Mesendoderm (in vitro differentiated cells): Measurements from ENCODE around the gene PTPN3.

ENCODE experiments used
- DNase-seq: peaks from one replicate; pipeline ENCODE4 v3.0.0; 2013
- H2AK5ac ChIP-seq: 2 replicates; pipeline ENCODE4 v1.6.1; 2013; ENCODE audit warnings: low read length, inconsistent platforms
- H2BK120ac ChIP-seq: 2 replicates; pipeline ENCODE4 v1.6.1; 2013; ENCODE audit warnings: low read depth, mild to moderate bottlenecking, low read length, moderate library complexity, mixed read lengths
- H2BK15ac ChIP-seq: replicated peaks from 2 replicates; pipeline ENCODE4 v1.6.1; 2013; ENCODE audit warnings: low read depth, mild to moderate bottlenecking, moderate library complexity
- H2BK5ac ChIP-seq: 2 replicates; pipeline ENCODE4 v1.6.1; 2013; ENCODE audit warnings: low read length, inconsistent platforms
- H3K18ac ChIP-seq: 2 replicates; pipeline ENCODE4 v1.6.1; 2013; ENCODE audit warnings: mild to moderate bottlenecking, low read length, mixed read lengths
- H3K23ac ChIP-seq: one replicate; pipeline ENCODE4 v1.6.1; 2013; ENCODE audit warnings: low read length
- H3K27ac ChIP-seq: 2 replicates; pipeline ENCODE4 v1.5.1; 2013; ENCODE audit warnings: low read depth, mild to moderate bottlenecking, inconsistent platforms, low read length, moderate library complexity
- H3K27me3 ChIP-seq: 2 replicates; pipeline ENCODE4 v1.6.1; 2013; ENCODE audit warnings: low read length, control low read depth, mild to moderate bottlenecking, inconsistent platforms; ENCODE audit not compliant: insufficient read depth, poor library complexity
- H3K36me3 ChIP-seq: 2 replicates; pipeline ENCODE4 v1.6.1; 2013; ENCODE audit warnings: low read length, inconsistent platforms; ENCODE audit not compliant: control insufficient read depth, insufficient read depth
- H3K4ac ChIP-seq: one replicate; pipeline ENCODE4 v1.6.1; 2013; ENCODE audit warnings: low read depth, mild to moderate bottlenecking, low read length, moderate library complexity
- H3K4me1 ChIP-seq: 2 replicates; pipeline ENCODE4 v1.6.1; 2013; ENCODE audit warnings: low read depth, low read length, inconsistent platforms; ENCODE audit not compliant: control insufficient read depth
- H3K4me2 ChIP-seq: 2 replicates; pipeline ENCODE4 v1.6.1; 2013; ENCODE audit warnings: low read length
- H3K4me3 ChIP-seq: 2 replicates; pipeline ENCODE4 v1.5.1; 2013; ENCODE audit warnings: mild to moderate bottlenecking, low read length
- H3K56ac ChIP-seq: one replicate; pipeline ENCODE4 v1.6.1; 2013; ENCODE audit warnings: low read length
- H3K79me1 ChIP-seq: 2 replicates; pipeline ENCODE4 v1.6.1; 2013; ENCODE audit warnings: low read length, inconsistent platforms
- H3K79me2 ChIP-seq: 2 replicates; pipeline ENCODE4 v1.6.1; 2013; ENCODE audit warnings: mild to moderate bottlenecking, low read length; ENCODE audit not compliant: control insufficient read depth, insufficient read depth
- H3K9ac ChIP-seq: 2 replicates; pipeline ENCODE4 v1.6.1; 2013; ENCODE audit warnings: low read length, inconsistent platforms
- H4K5ac ChIP-seq: one replicate; pipeline ENCODE4 v1.6.1; 2013; ENCODE audit warnings: low read length
- H4K8ac ChIP-seq: one replicate; pipeline ENCODE4 v1.6.1; 2013; ENCODE audit warnings: low read depth, mild to moderate bottlenecking, control low read depth, low read length, moderate library complexity
- WGBS: extraction: QIAGEN DNeasy Blood & Tissue Kit; methylation state at CpG from one replicate; pipeline ENCODE4 v1.1.7; 2013; ENCODE audit warnings: low lambda C conversion rate, missing lambda C conversion rate; ENCODE audit not compliant: insufficient coverage; ENCODE audit errors: extremely low coverage; 5-methylcytosine and 5-hydroxymethylcytosine counted together

Gene PTPN3

DNA sequence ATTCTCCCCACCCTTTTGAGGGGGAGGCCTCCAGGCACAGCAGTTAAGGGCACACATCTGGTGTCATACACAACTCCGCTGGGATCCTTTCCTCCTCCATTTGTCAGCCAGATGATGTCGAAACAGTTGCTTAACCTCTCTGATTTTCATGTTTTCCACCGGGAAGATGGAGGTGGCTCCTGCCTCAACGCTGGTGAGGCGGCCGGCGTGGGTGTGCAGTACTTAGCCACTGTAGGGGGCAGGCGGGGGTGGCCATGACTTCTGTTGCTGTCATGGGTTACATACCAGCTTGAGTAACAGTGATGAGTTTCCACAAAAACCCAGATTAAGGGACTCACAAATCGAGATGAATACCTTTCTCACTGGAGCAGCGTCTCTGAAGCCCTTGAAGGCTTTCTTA, 114.2 kb downstream of the PTPN3 start:
- Histone ChIP-seq H3K79me1 (no peaks in the 10 kb centered on the region), H3K4me3 (no peak overlapping the region), H2BK15ac (no peak overlapping the region), H4K5ac (no peak overlapping the region), H3K4me1 (no peaks in the 10 kb centered on the region), H2AK5ac (no peak overlapping the region), H2BK5ac (no peak overlapping the region), H3K36me3 (no peaks in the 10 kb centered on the region), H3K4me2 (no peak overlapping the region), H3K79me2 (no peaks in the 10 kb centered on the region), H3K4ac (no peak overlapping the region), H3K9ac (no peak overlapping the region), H3K23ac (no peak overlapping the region), H3K27me3 (no peaks in the 10 kb centered on the region), H3K27ac (no peak overlapping the region), H3K18ac (no peak overlapping the region), H4K8ac (no peak overlapping the region), H3K56ac (no peak overlapping the region), H2BK120ac (no peak overlapping the region)
- DNase-seq = no peak
- WGBS = no CpG with 5 or more reads among the region's 10 CpGs

DNA sequence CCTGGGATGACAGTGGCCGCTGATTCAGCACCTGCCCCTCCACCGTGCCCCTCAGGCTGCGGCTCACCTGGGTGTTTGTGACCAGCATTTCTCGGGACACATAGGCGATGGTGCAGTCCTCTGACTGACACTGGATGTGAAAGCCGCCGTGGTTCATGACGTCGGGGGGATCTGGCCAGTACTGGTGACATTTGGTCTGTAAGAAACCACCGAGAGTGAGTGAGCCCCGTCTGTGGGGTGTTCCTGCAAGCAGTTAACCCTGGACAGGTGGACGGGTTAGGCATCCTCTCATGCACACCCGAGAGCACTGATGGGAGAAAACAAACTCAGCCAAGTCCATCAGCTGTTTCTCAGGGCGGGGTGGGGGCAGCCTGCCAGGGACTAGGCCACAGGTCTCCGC, 114.8 kb downstream of the PTPN3 start:
- WGBS = no CpG with 5 or more reads among the region's 15 CpGs

DNA sequence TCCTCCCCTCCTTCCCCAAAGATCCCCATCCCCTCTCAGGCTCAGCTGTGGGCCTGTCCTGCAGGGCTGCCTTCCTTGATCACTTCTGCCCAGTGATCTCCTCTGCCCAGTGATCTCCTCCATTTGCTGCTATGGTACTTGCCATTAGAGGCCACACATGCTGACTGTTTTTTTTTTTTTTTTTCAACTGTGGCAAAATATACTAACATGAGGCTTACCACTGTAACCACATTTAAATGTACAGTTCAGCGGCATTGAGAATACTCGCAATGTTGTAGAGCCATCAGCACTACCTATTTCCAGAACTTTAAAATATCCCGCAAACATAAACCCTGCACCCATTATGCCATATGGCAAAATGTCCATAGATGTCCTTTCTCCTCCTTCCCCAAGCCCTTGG, 115.5 kb downstream of the PTPN3 start:
- H3K36me3 ChIP-seq = no peaks in the 10 kb centered on the region
- H2BK15ac ChIP-seq = no peak overlapping the region
- no CpG with 5 or more reads among the region's 3 CpGs for WGBS
- H3K79me2 ChIP-seq = no peaks in the 10 kb centered on the region
- no peaks in the 10 kb centered on the region for H3K4me1 ChIP-seq
- H3K23ac ChIP-seq = no peak overlapping the region
- H2BK5ac ChIP-seq = no peak overlapping the region
- H3K9ac ChIP-seq = no peak overlapping the region
- no peak for DNase-seq
- H3K27me3 ChIP-seq = no peaks in the 10 kb centered on the region
- no peak overlapping the region for H3K27ac ChIP-seq
- no peak overlapping the region for H3K4ac ChIP-seq
- H2BK120ac ChIP-seq = no peak overlapping the region
- no peak overlapping the region for H3K4me3 ChIP-seq
- H4K8ac ChIP-seq = no peak overlapping the region
- no peaks in the 10 kb centered on the region for H3K79me1 ChIP-seq
- H3K18ac ChIP-seq = no peak overlapping the region
- no peak overlapping the region for H3K56ac ChIP-seq
- no peak overlapping the region for H4K5ac ChIP-seq
- no peak overlapping the region for H3K4me2 ChIP-seq
- H2AK5ac ChIP-seq = no peak overlapping the region

More for the DNA sequence above, 114.8 kb downstream of the PTPN3 start:
- Histone ChIP-seq H3K4me1 (no peaks in the 10 kb centered on the region), H3K36me3 (no peaks in the 10 kb centered on the region), H2BK120ac (no peak overlapping the region), H3K27ac (no peak overlapping the region), H2AK5ac (no peak overlapping the region), H2BK5ac (no peak overlapping the region), H3K4ac (no peak overlapping the region), H3K79me1 (no peaks in the 10 kb centered on the region), H3K18ac (no peak overlapping the region), H4K5ac (no peak overlapping the region), H2BK15ac (no peak overlapping the region), H3K27me3 (no peaks in the 10 kb centered on the region), H3K23ac (no peak overlapping the region), H4K8ac (no peak overlapping the region), H3K9ac (no peak overlapping the region), H3K79me2 (no peaks in the 10 kb centered on the region), H3K4me3 (no peak overlapping the region), H3K56ac (no peak overlapping the region), H3K4me2 (no peak overlapping the region)
- DNase-seq = no peak

DNA sequence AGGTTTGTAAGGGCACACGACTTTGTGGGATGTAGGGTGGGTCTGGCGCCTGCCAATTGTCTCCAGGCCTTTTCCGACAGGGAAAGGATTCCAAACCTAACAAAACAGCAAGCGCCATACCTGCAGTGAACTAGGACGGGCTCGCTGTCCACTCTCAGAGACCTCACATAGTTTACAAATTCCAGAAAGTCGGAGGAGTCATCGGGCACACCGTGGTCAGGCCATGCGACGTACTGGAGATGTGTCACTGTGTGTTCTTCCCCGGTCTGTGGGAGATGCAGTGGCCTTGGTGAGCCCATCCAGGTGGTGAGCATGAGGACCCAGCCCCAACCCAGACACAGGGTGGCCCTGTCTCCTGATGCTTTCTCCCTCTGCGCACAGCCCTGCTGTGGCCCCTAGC, 115.9 kb downstream of the PTPN3 start:
- Histone ChIP-seq H3K79me2 (no peaks in the 10 kb centered on the region), H2BK5ac (no peak overlapping the region), H4K5ac (no peak overlapping the region), H3K27ac (no peak overlapping the region), H3K4ac (no peak overlapping the region), H3K4me3 (no peak overlapping the region), H2AK5ac (no peak overlapping the region), H3K56ac (no peak overlapping the region), H3K79me1 (no peaks in the 10 kb centered on the region), H3K18ac (no peak overlapping the region), H3K4me2 (no peak overlapping the region), H4K8ac (no peak overlapping the region), H3K4me1 (no peaks in the 10 kb centered on the region), H2BK15ac (no peak overlapping the region), H3K23ac (no peak overlapping the region), H3K9ac (no peak overlapping the region), H2BK120ac (no peak overlapping the region), H3K36me3 (no peaks in the 10 kb centered on the region), H3K27me3 (no peaks in the 10 kb centered on the region)
- DNase-seq = no peak
- WGBS = no CpG with 5 or more reads among the region's 13 CpGs

DNA sequence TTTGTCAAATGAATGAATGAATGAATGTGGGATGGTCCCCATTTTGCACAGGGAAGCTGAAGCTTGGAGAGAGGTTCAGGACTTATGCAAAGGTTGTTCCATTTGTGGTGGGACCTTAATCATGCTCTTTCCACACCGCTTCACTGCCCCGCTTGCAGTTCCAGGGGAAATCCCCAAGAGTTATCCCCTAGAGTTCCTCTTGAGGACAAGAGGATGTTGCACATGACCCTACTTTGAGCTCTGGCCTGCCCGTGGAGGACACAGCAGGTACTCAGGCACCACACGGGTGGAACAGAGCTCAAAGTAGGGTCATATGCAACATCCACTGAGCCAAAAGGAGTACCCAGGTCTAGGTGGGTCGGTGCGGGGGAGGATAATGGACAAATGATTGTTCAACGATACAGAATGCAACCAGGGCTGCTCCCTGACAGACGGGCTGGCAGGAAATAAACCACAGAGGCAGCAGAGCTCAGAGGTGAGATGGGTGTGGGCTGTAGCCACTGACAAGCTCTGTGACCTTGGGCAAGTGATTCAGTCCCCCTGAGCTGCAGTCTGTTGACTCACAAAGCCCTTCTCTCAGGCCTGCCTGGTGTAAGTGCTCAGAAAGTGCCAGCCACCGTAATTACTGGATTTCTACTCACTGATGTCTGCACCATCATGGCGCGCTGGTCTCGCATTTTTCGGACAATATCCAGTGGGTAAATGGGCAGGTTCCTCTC, 116.9 kb downstream of the PTPN3 start:
- no peaks in the 10 kb centered on the region for H3K27me3 ChIP-seq
- no peak overlapping the region for H2BK15ac ChIP-seq
- H3K9ac ChIP-seq = no peak overlapping the region
- no peak overlapping the region for H4K8ac ChIP-seq
- no peak overlapping the region for H2BK5ac ChIP-seq
- no peaks in the 10 kb centered on the region for H3K79me1 ChIP-seq
- no peak overlapping the region for H4K5ac ChIP-seq
- no peak for DNase-seq
- no peak overlapping the region for H3K4me3 ChIP-seq
- H3K18ac ChIP-seq = no peak overlapping the region
- no peak overlapping the region for H3K23ac ChIP-seq
- no peaks in the 10 kb centered on the region for H3K36me3 ChIP-seq
- H2AK5ac ChIP-seq = no peak overlapping the region
- H3K56ac ChIP-seq = no peak overlapping the region
- no peak overlapping the region for H3K4me2 ChIP-seq
- no peaks in the 10 kb centered on the region for H3K4me1 ChIP-seq
- no CpG with 5 or more reads among the region's 13 CpGs for WGBS
- H2BK120ac ChIP-seq = no peak overlapping the region
- H3K79me2 ChIP-seq = no peaks in the 10 kb centered on the region
- no peak overlapping the region for H3K4ac ChIP-seq
- H3K27ac ChIP-seq = no peak overlapping the region

DNA sequence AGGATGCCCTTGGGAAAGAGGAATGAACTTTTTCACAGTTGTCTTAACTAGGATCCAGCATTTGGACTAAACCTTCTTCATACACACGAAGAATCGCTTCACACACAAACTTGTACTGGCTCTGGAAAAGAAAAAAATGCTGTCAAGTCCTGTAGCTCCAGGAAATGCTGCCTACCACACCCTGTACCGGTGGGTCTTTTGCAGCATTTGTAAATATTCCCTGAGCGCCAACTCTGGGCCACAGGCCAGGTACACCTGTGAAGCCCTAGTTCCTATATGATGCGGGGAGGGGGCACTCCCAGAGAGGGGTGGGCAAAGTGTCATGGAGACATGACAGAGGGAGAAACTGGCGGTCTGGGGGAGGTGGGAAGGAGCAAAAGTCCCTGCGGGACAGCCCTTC, 118.6 kb downstream of the PTPN3 start:
- no peak overlapping the region for H3K27ac ChIP-seq
- H3K79me1 ChIP-seq = no peaks in the 10 kb centered on the region
- H3K56ac ChIP-seq = no peak overlapping the region
- no peak overlapping the region for H2AK5ac ChIP-seq
- no peak overlapping the region for H2BK120ac ChIP-seq
- no peak overlapping the region for H3K18ac ChIP-seq
- H3K36me3 ChIP-seq = no peaks in the 10 kb centered on the region
- no peaks in the 10 kb centered on the region for H3K27me3 ChIP-seq
- DNase-seq = no peak
- no peak overlapping the region for H3K4ac ChIP-seq
- no peak overlapping the region for H2BK5ac ChIP-seq
- no peak overlapping the region for H3K4me2 ChIP-seq
- no peak overlapping the region for H2BK15ac ChIP-seq
- no peak overlapping the region for H4K8ac ChIP-seq
- no peak overlapping the region for H3K23ac ChIP-seq
- no peak overlapping the region for H3K9ac ChIP-seq
- no peak overlapping the region for H4K5ac ChIP-seq
- no peaks in the 10 kb centered on the region for H3K79me2 ChIP-seq
- whole genome bisulfite sequencing = no CpG with 5 or more reads among the region's 7 CpGs
- H3K4me3 ChIP-seq = no peak overlapping the region
- H3K4me1 ChIP-seq = no peaks in the 10 kb centered on the region
